HepG2 (cell line): ENCODE data around the gene PPP1R12A. TPM values are rescaled to one million over a fixed set of nuclear protein-coding genes. Genes with fewer than 3 reads are reported as not detected.

ENCODE experiments used
- ATAC-seq: fragments of 200-7000 bp; cut with Tn5 transposase; 3 replicates; pipeline ENCODE4 v1.9.1; 2020; ENCODE audit warnings: mild to moderate bottlenecking, moderate library complexity
- BruUV-seq: library from RNA; stranded (reverse); fragments of 400-500 nt; replicated peaks from 2 replicates; lab custom pipeline; 2021; lab: Mats Ljungman, UMichigan
- CTCF ChIA-PET: fragments of 300-600 bp; formaldehyde crosslinking; extraction: SDS; loops from one replicate; lab custom pipeline; 2021; ENCODE audit warnings: low total read pairs, inconsistent platforms, low intra/inter-chr PET ratio; lab: Yijun Ruan, JAX
- POLR2A ChIA-PET: fragments of 350-600 bp; sonication (Branson Sonifier 250); formaldehyde crosslinking; loops from one replicate; lab custom pipeline; 2020; ENCODE audit warnings: antibody characterized with exemption, inconsistent platforms; lab: Yijun Ruan, JAX
- DNase-seq: peaks from one replicate; pipeline ENCODE4 v3.0.0-alpha.2; 2015; ENCODE audit warnings: low spot score
- FAIRE-seq: peaks from 3 replicates; lab custom pipeline; 2011; peaks lifted over from hg19 to GRCh38; lab: Jason Lieb, UNC
- H2AFZ ChIP-seq: one replicate; pipeline ENCODE4 v1.6.1; 2011; ENCODE audit warnings: low read length, inconsistent platforms
- H3K27ac ChIP-seq: fragments of 300-600 bp; 3 replicates; pipeline ENCODE4 v1.8.0; 2011; ENCODE audit warnings: mixed run types, mild to moderate bottlenecking, mixed read lengths, low read length, inconsistent platforms; ENCODE audit not compliant: insufficient read depth; ENCODE audit errors: extremely low read length
- H3K27me3 ChIP-seq, 2 experiments: fragments of 200-600 bp in 1 of 2; 2 replicates in 1 of 2; 3 replicates in 1 of 2; pipeline versions ENCODE4 v1.6.0 to v1.8.0; 2011; ENCODE audit warnings: low read length in 2 of 2, mild to moderate bottlenecking in 2 of 2, moderate library complexity in 2 of 2, inconsistent platforms in 1 of 2; ENCODE audit not compliant: insufficient read depth in 2 of 2, control insufficient read depth in 1 of 2
- H3K36me3 ChIP-seq, 2 experiments: fragments of 200-600 bp in 1 of 2; replicated peaks in 1 of 2; 2 replicates in 1 of 2; 3 replicates in 1 of 2; pipeline versions ENCODE4 v1.5.1 to v1.8.0; 2011; ENCODE audit warnings: low read length in 2 of 2, inconsistent platforms in 1 of 2; ENCODE audit not compliant: insufficient read depth in 2 of 2, control insufficient read depth in 1 of 2
- H3K4me1 ChIP-seq: 2 replicates; pipeline ENCODE4 v1.5.1; 2012; ENCODE audit warnings: low read length, inconsistent platforms; ENCODE audit not compliant: insufficient read depth
- H3K4me2 ChIP-seq: 2 replicates; pipeline ENCODE4 v1.6.0; 2011; ENCODE audit warnings: low read depth, low read length, inconsistent platforms
- H3K4me3 ChIP-seq, 3 experiments: fragments of 200-600 bp in 1 of 3; sonication (generic), shearing (Covaris generic) in 1 of 3; replicated peaks in 1 of 3; 2 replicates each; pipeline ENCODE4 v1.5.1; 2011 to 2016; ENCODE audit warnings: low read length in 3 of 3, inconsistent platforms in 2 of 3, low read depth in 2 of 3, mild to moderate bottlenecking in 2 of 3, control low read depth in 1 of 3, mixed read lengths in 1 of 3; ENCODE audit not compliant: insufficient read depth in 1 of 3
- H3K79me2 ChIP-seq: one replicate; pipeline ENCODE4 v1.6.1; 2011; ENCODE audit warnings: low read length, inconsistent platforms; ENCODE audit not compliant: insufficient read depth
- H3K9ac ChIP-seq: 2 replicates; pipeline ENCODE4 v1.6.0; 2011; ENCODE audit warnings: mild to moderate bottlenecking, low read depth, low read length, inconsistent platforms; ENCODE audit not compliant: insufficient read depth
- H3K9me3 ChIP-seq: 2 replicates; pipeline ENCODE4 v1.5.1; 2012; ENCODE audit warnings: mild to moderate bottlenecking, low read length
- H4K20me1 ChIP-seq: 2 replicates; pipeline ENCODE4 v1.6.0; 2011; ENCODE audit warnings: inconsistent platforms, mild to moderate bottlenecking, low read length, moderate library complexity; ENCODE audit not compliant: insufficient read depth
- ADNP ChIP-seq: sonication (generic); formaldehyde crosslinking; IDR thresholded peaks from 2 replicates; pipeline ENCODE4 v1.4.0; 2020; ENCODE audit warnings: missing genetic modification reagents
- AGO2 ChIP-seq: fragments of 200-400 bp; formaldehyde crosslinking; optimal IDR thresholded peaks from 2 replicates; pipeline ENCODE3; 2017; ENCODE audit warnings: mild to moderate bottlenecking, low read depth, low read length, moderate library complexity
- ARNT2 ChIP-seq: sonication (generic); formaldehyde crosslinking; IDR thresholded peaks from 2 replicates; pipeline ENCODE4 v1.8.0; 2022; ENCODE audit warnings: mild to moderate bottlenecking, low read depth, missing genetic modification reagents, moderate library complexity
- FOXO1 ChIP-seq: sonication (generic); formaldehyde crosslinking; IDR thresholded peaks from 2 replicates; pipeline ENCODE4 v1.4.0; 2020; ENCODE audit warnings: missing genetic modification reagents
- HNF4A ChIP-seq: sonication (generic); formaldehyde crosslinking; IDR thresholded peaks from 2 replicates; pipeline ENCODE4 v1.4.0; 2020; ENCODE audit warnings: missing genetic modification reagents
- KLF15 ChIP-seq: sonication (generic); formaldehyde crosslinking; IDR thresholded peaks from 2 replicates; pipeline ENCODE4 v1.8.1; 2023; ENCODE audit warnings: borderline replicate concordance, mild to moderate bottlenecking, inconsistent platforms, missing genetic modification reagents, mixed read lengths
- NR2F2 ChIP-seq: IDR thresholded peaks from 2 replicates; pipeline ENCODE4 v1.6.1; 2012; ENCODE audit warnings: low read depth, inconsistent platforms, borderline replicate concordance
- SRF ChIP-seq: IDR thresholded peaks from 2 replicates; pipeline ENCODE4 v1.6.1; 2011; ENCODE audit warnings: mild to moderate bottlenecking, low read depth, low read length, moderate library complexity
- ZNF234 ChIP-seq: sonication (generic); formaldehyde crosslinking; conservative IDR thresholded peaks from 2 replicates; pipeline ENCODE4 v1.5.1; 2020; ENCODE audit warnings: mild to moderate bottlenecking, missing genetic modification reagents
- ZNF251 ChIP-seq: sonication (generic); formaldehyde crosslinking; IDR thresholded peaks from 2 replicates; pipeline ENCODE4 v1.9.0; 2021; ENCODE audit warnings: mild to moderate bottlenecking, missing genetic modification reagents
- ZNF598 ChIP-seq: sonication (generic); formaldehyde crosslinking; IDR thresholded peaks from 2 replicates; pipeline ENCODE4 v1.5.1; 2020; ENCODE audit warnings: mild to moderate bottlenecking, missing genetic modification reagents, borderline replicate concordance
- ZNF615 ChIP-seq: sonication (generic); formaldehyde crosslinking; IDR thresholded peaks from 2 replicates; pipeline ENCODE4 v1.5.0; 2020; ENCODE audit warnings: mild to moderate bottlenecking, missing genetic modification reagents, borderline replicate concordance
- ZNF749 ChIP-seq: sonication (generic); formaldehyde crosslinking; IDR thresholded peaks from 2 replicates; pipeline ENCODE4 v1.8.0; 2022; ENCODE audit warnings: mild to moderate bottlenecking, missing genetic modification reagents, moderate library complexity, borderline replicate concordance
- ZNF781 ChIP-seq: sonication (generic); formaldehyde crosslinking; IDR thresholded peaks from 2 replicates; pipeline ENCODE4 v1.5.1; 2020; ENCODE audit warnings: borderline replicate concordance, mild to moderate bottlenecking, missing genetic modification reagents; ENCODE audit errors: not compliant biosample characterization
- WGBS: methylation state at CpG from one replicate; pipeline ENCODE4 v1.1.6; 2017; ENCODE audit warnings: low lambda C conversion rate; 5-methylcytosine and 5-hydroxymethylcytosine counted together
- in situ Hi-C: cut with HindIII; loops from 2 replicates; pipeline ENCODE4 v1.10.0; 2017; ENCODE audit warnings: low pct_unique_long_range_greater_than_20kb; ENCODE audit not compliant: extremely low pct_ligation_motif_present
- intact Hi-C: fragments of 100-400 bp; cut with micrococcal nuclease; formaldehyde crosslinking; loops from one replicate; pipeline ENCODE4 v1.10.0; 2022; ENCODE audit not compliant: unreplicated experiment
- polyA plus RNA-seq, 8 experiments: library from polyadenylated mRNA; depleted of rRNA in 3 of 8; stranded (reverse) in 7 of 8; unstranded in 1 of 8; fragments of >200 nt; fragmentation: Illumina TruSeq in 4 of 8; extraction: Trizol in 4 of 8; gene quantifications; 2 replicates each; pipeline versions ENCODE4 v1.2.1 to v1.2.3, GENCODE V29; 2011 to 2016; ENCODE audit warnings: low read depth in 4 of 8, missing spikeins in 1 of 8, mixed read lengths in 1 of 8; ENCODE audit not compliant: insufficient read depth in 1 of 8
- total RNA-seq, 5 experiments: library from RNA; depleted of rRNA; stranded (reverse); fragments of >200 nt; fragmentation: Illumina TruSeq; extraction: Trizol; gene quantifications; 2 replicates each; pipeline ENCODE4 v1.2.3, GENCODE V29; 2016; ENCODE audit warnings: low read depth in 1 of 5
- TF ChIP-seq, protein P1 (sequence below): sonication (generic); formaldehyde crosslinking; IDR thresholded peaks from 2 replicates; pipeline ENCODE4 v1.5.0; 2020; ENCODE audit warnings: mild to moderate bottlenecking, missing genetic modification reagents

The PPP1R12A gene
- total and polyA plus RNA-seq, 2 of the 13 experiments (the other 11 are each of a cell fraction or from before 2014, with no cell fraction given) = 23.8 to 50.0 TPM

DNA sequence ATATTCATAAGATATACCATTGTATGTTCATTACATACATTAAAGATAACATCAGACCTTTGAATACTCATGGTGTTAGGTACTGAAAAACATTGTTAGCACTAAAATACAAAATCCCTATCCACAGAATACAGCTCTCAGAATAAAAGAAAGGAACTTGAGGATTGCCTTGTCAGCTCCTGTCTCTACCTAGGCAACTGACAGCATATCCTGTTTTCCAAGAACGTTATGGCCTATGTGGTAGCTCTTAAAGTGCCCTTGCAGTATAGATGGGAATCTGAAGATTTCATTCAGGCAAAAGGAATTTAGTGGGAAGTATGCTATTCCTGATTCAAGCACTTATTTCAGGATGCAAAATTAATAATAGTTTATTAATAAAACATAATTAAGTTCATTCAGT is 1.8 kb upstream of the PPP1R12A start:
- Histone ChIP-seq H3K9me3 (no peaks in the 10 kb centered on the region), H3K27me3 (no peaks in the 10 kb centered on the region; a peak in 1 of 5 replicates), H3K4me2 (peak overlapping the region; percentile 75; the same call in 1 of the 2 replicates), H4K20me1 (peaks cover 14% of the 10 kb centered on the region), H3K36me3 (no peaks in the 10 kb centered on the region), H2AFZ (no peak overlapping the region), H3K9ac (no peak overlapping the region; the same call in 1 of the 2 replicates), H3K79me2 (peaks cover 35% of the 10 kb centered on the region), H3K4me3 (peak overlapping the region in 1 of 3 experiments; percentile 98; a peak in 1 of 6 replicates), H3K4me1 (peaks cover 23% of the 10 kb centered on the region), H3K27ac (no peak overlapping the region)
- FAIRE-seq (no peak), ATAC-seq (no peak), DNase-seq (no peak)
- ChIA-PET POLR2A (no interaction called here), CTCF (no interaction called here)
- no peak for TF ChIP-seq NR2F2
- no peak for TF ChIP-seq AGO2
- no peak for TF ChIP-seq ZNF234
- intact Hi-C loops (loop anchor here (5.0 to 10.0 kb wide), 3 partner anchors 49 to 242 kb away; partner anchors contain the start of gene PAWR), in situ Hi-C loops (no loop called here)
- BruUV-seq = no TSS peak
- 14% methylated on average over 1 of the region's 1 CpG for WGBS

DNA sequence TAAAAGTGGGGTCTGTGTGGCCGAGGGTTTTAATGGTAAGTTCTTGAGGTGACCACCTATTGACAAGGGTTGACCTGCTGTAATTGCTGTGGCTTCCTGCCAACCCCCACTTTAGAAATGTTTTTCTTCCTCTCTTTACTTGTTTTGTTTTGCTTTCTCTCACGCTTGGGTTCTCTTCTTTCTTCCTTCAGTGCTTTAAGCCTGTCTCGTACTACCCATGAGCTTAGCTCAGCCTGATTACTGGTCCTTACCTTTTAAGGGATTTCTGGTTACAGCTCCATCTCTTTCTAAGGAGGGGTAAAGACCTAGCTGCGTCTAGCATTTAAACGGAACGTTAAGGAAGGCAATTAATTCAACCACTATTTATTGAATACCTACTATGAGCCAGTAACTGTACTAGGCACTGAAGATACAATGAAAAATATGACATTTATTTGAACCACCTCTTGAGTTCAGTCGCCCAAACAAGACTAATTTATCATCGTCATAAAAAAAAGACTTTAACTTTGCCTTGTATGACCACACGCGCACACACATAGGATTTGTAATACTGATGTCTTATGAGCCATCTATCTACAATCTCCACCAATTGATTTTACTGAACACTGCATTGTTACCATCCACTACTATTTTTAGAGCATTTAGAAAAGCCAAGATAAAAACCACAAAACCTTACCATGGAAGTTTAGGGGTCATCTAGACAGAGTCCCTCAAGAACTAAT is 888 bp upstream of the PPP1R12A start:
- no peak for FAIRE-seq
- H3K4me3 ChIP-seq = peak overlapping the region; percentile 74 to 100 (median 98)
- peak overlapping the region; percentile 75 for H3K4me2 ChIP-seq
- H3K36me3 ChIP-seq = no peaks in the 10 kb centered on the region
- H3K4me1 ChIP-seq = peaks cover 28% of the 10 kb centered on the region
- intact Hi-C loops = loop anchor here (1.0 to 10.0 kb wide), 4 partner anchors 48 to 251 kb away; partner anchors contain the start of gene PAWR
- ChIA-PET CTCF (no interaction called here), POLR2A (interaction anchor here (0.8 to 1.0 kb wide), 2 partner anchors 10 to 15 kb away, joined by 3 to 4 read pairs; no protein-coding TSS in a partner anchor)
- H3K27me3 ChIP-seq = no peaks in the 10 kb centered on the region; a peak in 1 of 5 replicates
- H2AFZ ChIP-seq = peak overlapping the region; percentile 75
- H4K20me1 ChIP-seq = peaks cover 14% of the 10 kb centered on the region
- peak overlapping the region; percentile 89 for H3K9ac ChIP-seq
- H3K79me2 ChIP-seq = peaks cover 44% of the 10 kb centered on the region
- DNase-seq = peak; percentile 8
- in situ Hi-C loops = no loop called here
- BruUV-seq = TSS peak; percentile 90
- H3K27ac ChIP-seq = peak overlapping the region; percentile 95
- no peak for ATAC-seq
- 12% methylated on average over 10 of the region's 10 CpGs for WGBS
- H3K9me3 ChIP-seq = no peaks in the 10 kb centered on the region
- no peak for TF ChIP-seq KLF15 (CRISPR knock-in tag)
- no peak for TF ChIP-seq ADNP (CRISPR knock-in tag)
- TF ChIP-seq, protein P1, sequence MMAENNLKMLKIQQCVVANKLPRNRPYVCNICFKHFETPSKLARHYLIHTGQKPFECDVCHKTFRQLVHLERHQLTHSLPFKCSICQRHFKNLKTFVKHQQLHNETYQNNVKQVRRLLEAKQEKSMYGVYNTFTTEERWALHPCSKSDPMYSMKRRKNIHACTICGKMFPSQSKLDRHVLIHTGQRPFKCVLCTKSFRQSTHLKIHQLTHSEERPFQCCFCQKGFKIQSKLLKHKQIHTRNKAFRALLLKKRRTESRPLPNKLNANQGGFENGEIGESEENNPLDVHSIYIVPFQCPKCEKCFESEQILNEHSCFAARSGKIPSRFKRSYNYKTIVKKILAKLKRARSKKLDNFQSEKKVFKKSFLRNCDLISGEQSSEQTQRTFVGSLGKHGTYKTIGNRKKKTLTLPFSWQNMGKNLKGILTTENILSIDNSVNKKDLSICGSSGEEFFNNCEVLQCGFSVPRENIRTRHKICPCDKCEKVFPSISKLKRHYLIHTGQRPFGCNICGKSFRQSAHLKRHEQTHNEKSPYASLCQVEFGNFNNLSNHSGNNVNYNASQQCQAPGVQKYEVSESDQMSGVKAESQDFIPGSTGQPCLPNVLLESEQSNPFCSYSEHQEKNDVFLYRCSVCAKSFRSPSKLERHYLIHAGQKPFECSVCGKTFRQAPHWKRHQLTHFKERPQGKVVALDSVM (CRISPR knock-in tag) = no peak
- no peak for TF ChIP-seq FOXO1 (CRISPR knock-in tag)
- no peak for TF ChIP-seq ZNF598 (CRISPR knock-in tag)
- TF ChIP-seq ARNT2 = no peak
- TF ChIP-seq SRF = peak; percentile 66; the same call in 1 of the 2 replicates
- no peak for TF ChIP-seq ZNF251 (CRISPR knock-in tag)
- no peak for TF ChIP-seq ZNF781
- TF ChIP-seq ZNF749 = no peak
- no peak for TF ChIP-seq HNF4A (CRISPR knock-in tag)
- TF ChIP-seq ZNF615 (CRISPR knock-in tag) = no peak
